Right lobe of liver (tissue), 4 donors: ENCODE measurements around the gene TJP1.
"Not testable (repeated sequence)": the region's sequence is repeated elsewhere in the genome, so short reads cannot be mapped to it uniquely, and the experiment has no call there.

Experiments
- CTCF ChIP-seq, 4 donors: fragments of 200-600 bp in 3 of 4; fragments of 450-650 bp in 1 of 4; IDR thresholded peaks; one replicate each; pipeline versions ENCODE4 v1.5.1 to v1.8.0; 2016 to 2022; ENCODE audit warnings: antibody characterized with exemption in 4 of 4, mild to moderate bottlenecking in 2 of 4
- POLR2A ChIP-seq: fragments of 450-650 bp; IDR thresholded peaks from one replicate; pipeline ENCODE4 v1.6.1; 2017; ENCODE audit warnings: antibody characterized with exemption, mild to moderate bottlenecking
- donor health status: DM: no; HTN: no; CAD: no.
- donor health status: DM: no; HTN: no; CAD: no.
- donor health status: DM: no; HTN: yes; CAD: no.

- not testable (repeated sequence) for TF ChIP-seq CTCF (IDR thresholded peaks at IDR 0.05); POLR2A
Observed at GRCh38 chr15:29730471-29730870, 91.8 kb downstream of the TJP1 start.
